NCI-H510A (cell line): Measurements from ENCODE around the gene AGR2.
"Not testable (repeated sequence)": the region's sequence is repeated elsewhere in the genome, so short reads cannot be mapped to it uniquely, and the experiment has no call there.

Experiments
- DNase-seq: peaks from one replicate; lab custom pipeline; 2025; lab: John Stamatoyannopoulos, UW

AGR2 gene

GRCh38 chr7:16773884-16774283, 30.9 kb downstream of the AGR2 start:
- DNase-seq, result no peak

- no peak for DNase-seq
Measured at GRCh38 chr7:16773326-16773725, 31.5 kb downstream of the AGR2 start.

GRCh38 chr7:16770657-16771329, 34.0 kb downstream of the AGR2 start:
- DNase-seq, result no peak

- not testable (repeated sequence) for DNase-seq
Measured at GRCh38 chr7:16769994-16770393, 34.8 kb downstream of the AGR2 start.

GRCh38 chr7:16765436-16765859, 39.4 kb downstream of the AGR2 start:
- no peak for DNase-seq

- no peak for DNase-seq
Measured at GRCh38 chr7:16764942-16765341, 39.9 kb downstream of the AGR2 start.

- no peak for DNase-seq
Measured at GRCh38 chr7:16762177-16762576, 42.6 kb downstream of the AGR2 start.

- DNase-seq, result no peak
Measured at GRCh38 chr7:16759840-16760239, 45.0 kb downstream of the AGR2 start.

GRCh38 chr7:16758631-16759611, 45.9 kb downstream of the AGR2 start:
- no peak for DNase-seq

- no peak for DNase-seq
Measured at GRCh38 chr7:16758036-16758435, 46.8 kb downstream of the AGR2 start.

- DNase-seq, result no peak
Measured at GRCh38 chr7:16755397-16755796, 49.4 kb downstream of the AGR2 start.

GRCh38 chr7:16754856-16755317, 49.9 kb downstream of the AGR2 start:
- DNase-seq, result no peak

- DNase-seq, result peak; percentile 25
Measured at GRCh38 chr7:16753932-16754855, 50.6 kb downstream of the AGR2 start.

- peak; percentile 96 for DNase-seq
Measured at GRCh38 chr7:16753102-16753931, 51.5 kb downstream of the AGR2 start, which contains the start of gene TSPAN13. TSPAN13 (plus strand) TSS chr7:16753755; CDS start chr7:16753968, 213 bp downstream.

- DNase-seq, result no peak
Measured at GRCh38 chr7:16747102-16747501, 57.7 kb downstream of the AGR2 start.

GRCh38 chr7:16745645-16746044, 59.2 kb downstream of the AGR2 start:
- no peak for DNase-seq

- DNase-seq, result no peak
Measured at GRCh38 chr7:16744518-16745250, 60.1 kb downstream of the AGR2 start.

- DNase-seq, result no peak
Measured at GRCh38 chr7:16743236-16743635, 61.6 kb downstream of the AGR2 start.

- no peak for DNase-seq
Measured at GRCh38 chr7:16742547-16742946, 62.3 kb downstream of the AGR2 start.
